ENCODE results near the gene E4F1. TPM values are rescaled to one million over a fixed set of nuclear protein-coding genes. Genes with fewer than 3 reads are reported as not detected.

The E4F1 gene
- total and polyA plus RNA-seq, 2 of the 8 experiments (the other 6 are each of a cell fraction or from before 2014, with no cell fraction given), result 22.2 to 27.0 TPM

- Histone ChIP-seq H2BK20ac (ENCODE audit: low read length) (no peak overlapping the region), H2AFZ (ENCODE audit: low read length) (no peak overlapping the region), H3K23ac (ENCODE audit: insufficient read length) (no peak overlapping the region), H3K23me2 (ENCODE audit: low read depth, low read length) (peaks cover 6% of the 10 kb centered on the region; the same call in 1 of the 2 replicates), H3K4me1 (replicated peaks in 1 of 4; ENCODE audit: control insufficient read depth in 3 of 4, insufficient read depth in 4 of 4, low read length in 3 of 4) (peaks cover 0 to 7% (median 3%) of the 10 kb centered on the region in 4 experiments; a peak in 3 of 7 replicates), H3K4ac (replicated peaks; ENCODE audit: insufficient read length, low read depth, low read length) (no peak overlapping the region), H3K9me3 (ENCODE audit: insufficient read depth in 2 of 2, low read depth in 1 of 2, low read length in 1 of 2) (no peaks in the 10 kb centered on the region), H3K4me3 (ENCODE audit: extremely low read depth in 1 of 4, insufficient read depth in 2 of 4, low read depth in 3 of 4, low read length in 4 of 4) (no peak overlapping the region), H3K27ac (ENCODE audit: low read depth, low read length) (no peak overlapping the region), H2BK5ac (ENCODE audit: low read depth, low read length) (no peak overlapping the region), H3K79me2 (ENCODE audit: control insufficient read depth in 1 of 2, insufficient read depth in 2 of 2, low read length in 2 of 2) (peaks cover 15 to 27% of the 10 kb centered on the region in 2 experiments), H3K9ac (replicated peaks in 1 of 4; ENCODE audit: extremely low read depth in 1 of 4, low read depth in 3 of 4, low read length in 3 of 4) (peak overlapping the region in 1 of 4 experiments; percentile 52; a peak in 2 of 7 replicates), H3K56ac (replicated peaks; ENCODE audit: insufficient read length, low read depth, low read length) (no peak overlapping the region), H4K5ac (ENCODE audit: insufficient read length, low read depth, low read length) (no peak overlapping the region), H3K14ac (ENCODE audit: insufficient read length) (no peak overlapping the region), H2BK120ac (replicated peaks; ENCODE audit: low read depth, low read length) (no peak overlapping the region), H3K79me1 (ENCODE audit: low read depth, low read length) (peaks cover 9% of the 10 kb centered on the region), H4K20me1 (replicated peaks in 1 of 2; ENCODE audit: control insufficient read depth in 1 of 2, insufficient read depth in 2 of 2, low read length in 2 of 2) (peaks cover 6 to 17% of the 10 kb centered on the region in 2 experiments), H2BK15ac (ENCODE audit: low read length) (no peak overlapping the region), H3K36me3 (ENCODE audit: control insufficient read depth in 2 of 4, insufficient read depth in 4 of 4, low read length in 3 of 4) (peaks cover 0 to 3% (median 1%) of the 10 kb centered on the region in 4 experiments; a peak in 1 of 8 replicates), H2BK12ac (ENCODE audit: low read depth, low read length) (no peak overlapping the region), H3K18ac (ENCODE audit: extremely low read depth, low read length) (no peak overlapping the region), H2AK5ac (ENCODE audit: low read depth, low read length) (no peak overlapping the region), H3K27me3 (replicated peaks in 1 of 4; ENCODE audit: control insufficient read depth in 3 of 4, extremely low read depth in 1 of 4, insufficient read depth in 3 of 4, low read length in 3 of 4) (no peaks in the 10 kb centered on the region), H4K8ac (ENCODE audit: extremely low read depth, insufficient read depth, low read length) (0 out of 2 replicates have a peak overlapping the region, but pooled peaks have one; percentile 46), H3K4me2 (ENCODE audit: insufficient read depth in 1 of 2, low read depth in 2 of 2, low read length in 2 of 2) (no peak overlapping the region), H4K91ac (replicated peaks; ENCODE audit: insufficient read length, low read length) (no peak overlapping the region)
- POLR2A ChIA-PET (ENCODE audit: partially characterized antibody), result interaction anchor here (1.0 to 13.7 kb wide), 13 partner anchors 9 to 204 kb away, joined by 3 to 228 read pairs (median 5); partner anchors contain the start of genes DNASE1L2, ECI1, TBC1D24 and TEDC2
- TF ChIP-seq KDM1A (IDR thresholded peaks at IDR 0.05; ENCODE audit: borderline replicate concordance, low read length), result no peak
- no peak for TF ChIP-seq CTBP2 (IDR thresholded peaks at IDR 0.05; ENCODE audit: borderline replicate concordance, insufficient read depth, insufficient read length, low read length)
- FAIRE-seq (no peak), DNase-seq (ENCODE audit: low read depth in 1 of 2, low spot score in 2 of 2) (no peak)
- 86% methylated on average over 15 of the region's 15 CpGs; no CpG with 5 or more reads in 1 of the 2 experiments for WGBS, 2 experiments (ENCODE audit: extremely low coverage in 1 of 2, insufficient coverage in 1 of 2, insufficient read length in 1 of 2, insufficient replicate concordance in 2 of 2, low coverage in 1 of 2, low lambda C conversion rate in 2 of 2, missing lambda C conversion rate in 1 of 2)
- CTCF ChIA-PET (ENCODE audit: partially characterized antibody), result interaction anchor here (0.8 to 2.1 kb wide), 11 partner anchors 8 to 220 kb away, joined by 3 to 8 read pairs (median 4); partner anchors contain the start of gene ECI1
Measured at GRCh38 chr16:2270588-2271470, 47.4 kb downstream of the E4F1 start.
